H9 (cell line): ENCODE measurements around the gene TMEM213. TPM values are rescaled to one million over a fixed set of nuclear protein-coding genes. Genes with fewer than 3 reads are reported as not detected.

Experiments
- DNase-seq: peaks from one replicate; pipeline ENCODE4 v3.0.0-alpha.2; 2017
- H2AFZ ChIP-seq: one replicate; pipeline ENCODE4 v1.6.1; 2013; ENCODE audit warnings: mild to moderate bottlenecking, low read length, control low read depth, moderate library complexity
- H2AK5ac ChIP-seq: 2 replicates; pipeline ENCODE4 v1.6.1; 2013; ENCODE audit warnings: low read length, control low read depth, mixed read lengths; ENCODE audit not compliant: insufficient read length
- H2BK120ac ChIP-seq: one replicate; pipeline ENCODE4 v1.6.1; 2013; ENCODE audit warnings: low read depth, mild to moderate bottlenecking, low read length, control low read depth, inconsistent platforms; ENCODE audit not compliant: poor library complexity, severe bottlenecking
- H2BK12ac ChIP-seq: 2 replicates; pipeline ENCODE4 v1.6.1; 2013; ENCODE audit warnings: low read length, control low read depth, mixed read lengths, low read depth; ENCODE audit not compliant: insufficient read length
- H2BK15ac ChIP-seq: 2 replicates; pipeline ENCODE4 v1.6.1; 2013; ENCODE audit warnings: low read depth, low read length, control low read depth
- H2BK20ac ChIP-seq: one replicate; pipeline ENCODE4 v1.6.1; 2013; ENCODE audit warnings: low read depth, mild to moderate bottlenecking, low read length, control low read depth, inconsistent platforms; ENCODE audit not compliant: poor library complexity, severe bottlenecking
- H2BK5ac ChIP-seq: 2 replicates; pipeline ENCODE4 v1.6.1; 2013; ENCODE audit warnings: low read length, control low read depth, mixed read lengths; ENCODE audit not compliant: insufficient read length
- H3K14ac ChIP-seq: 2 replicates; pipeline ENCODE4 v1.6.1; 2013; ENCODE audit warnings: low read length, control low read depth; ENCODE audit not compliant: insufficient read depth
- H3K18ac ChIP-seq: 2 replicates; pipeline ENCODE4 v1.6.1; 2013; ENCODE audit warnings: low read depth, mild to moderate bottlenecking, mixed read lengths, low read length, control low read depth; ENCODE audit not compliant: insufficient read length
- H3K23ac ChIP-seq: 2 replicates; pipeline ENCODE4 v1.6.1; 2013; ENCODE audit warnings: low read length, control low read depth, mixed read lengths, low read depth; ENCODE audit not compliant: insufficient read length
- H3K23me2 ChIP-seq: 2 replicates; pipeline ENCODE4 v1.6.1; 2013; ENCODE audit warnings: low read depth, mild to moderate bottlenecking, mixed read lengths, low read length, control low read depth; ENCODE audit not compliant: insufficient read length, poor library complexity, severe bottlenecking
- H3K27ac ChIP-seq: 2 replicates; pipeline ENCODE4 v1.5.1; 2013; ENCODE audit warnings: low read length, control low read depth, mixed read lengths, low read depth; ENCODE audit not compliant: insufficient read length
- H3K27me3 ChIP-seq: 2 replicates; pipeline ENCODE4 v1.6.1; 2013; ENCODE audit warnings: low read length, control low read depth, inconsistent platforms; ENCODE audit not compliant: insufficient read depth
- H3K4ac ChIP-seq: 2 replicates; pipeline ENCODE4 v1.6.1; 2013; ENCODE audit warnings: low read depth, mild to moderate bottlenecking, control low read depth, inconsistent platforms, low read length, moderate library complexity
- H3K4me1 ChIP-seq: 2 replicates; pipeline ENCODE4 v1.6.1; 2013; ENCODE audit warnings: low read length, control low read depth, inconsistent platforms; ENCODE audit not compliant: insufficient read depth
- H3K4me2 ChIP-seq: 2 replicates; pipeline ENCODE4 v1.6.1; 2013; ENCODE audit warnings: low read length, control low read depth, mixed read lengths; ENCODE audit not compliant: insufficient read length, insufficient read depth
- H3K56ac ChIP-seq: 2 replicates; pipeline ENCODE4 v1.6.1; 2013; ENCODE audit warnings: low read depth, mild to moderate bottlenecking, mixed read lengths, low read length, control low read depth; ENCODE audit not compliant: insufficient read length
- H3K79me1 ChIP-seq: 2 replicates; pipeline ENCODE4 v1.6.1; 2013; ENCODE audit warnings: low read depth, mild to moderate bottlenecking, moderate library complexity, low read length, control low read depth, inconsistent platforms; ENCODE audit not compliant: insufficient read depth, poor library complexity, severe bottlenecking
- H3K79me2 ChIP-seq: 2 replicates; pipeline ENCODE4 v1.6.1; 2013; ENCODE audit warnings: low read length, control low read depth, inconsistent platforms; ENCODE audit not compliant: insufficient read depth
- H3K9ac ChIP-seq: 2 replicates; pipeline ENCODE4 v1.6.1; 2013; ENCODE audit warnings: low read length, control low read depth, mixed read lengths; ENCODE audit not compliant: insufficient read length; ENCODE audit errors: extremely low read depth
- H3K9me3 ChIP-seq: one replicate; pipeline ENCODE4 v1.6.1; 2013; ENCODE audit warnings: low read depth, low read length, inconsistent platforms; ENCODE audit not compliant: control insufficient read depth
- H3T11ph ChIP-seq: one replicate; pipeline ENCODE4 v1.6.1; 2013; ENCODE audit warnings: mild to moderate bottlenecking, low read length, control low read depth, inconsistent platforms
- H4K20me1 ChIP-seq: one replicate; pipeline ENCODE4 v1.6.1; 2013; ENCODE audit not compliant: control insufficient read depth, insufficient read length, insufficient read depth
- H4K5ac ChIP-seq: 2 replicates; pipeline ENCODE4 v1.6.1; 2013; ENCODE audit warnings: low read depth, mild to moderate bottlenecking, mixed read lengths, low read length, control low read depth; ENCODE audit not compliant: insufficient read length
- H4K8ac ChIP-seq: replicated peaks from 2 replicates; pipeline ENCODE4 v1.6.1; 2013; ENCODE audit warnings: low read length, control low read depth, mixed read lengths, low read depth; ENCODE audit not compliant: insufficient read length
- H4K91ac ChIP-seq: 2 replicates; pipeline ENCODE4 v1.6.1; 2013; ENCODE audit warnings: low read depth, mild to moderate bottlenecking, moderate library complexity, mixed read lengths, low read length, control low read depth; ENCODE audit not compliant: insufficient read length
- H3K27ac Mint-ChIP-seq, 3 experiments: 2 replicates in 2 of 3; 3 replicates in 1 of 3; pipeline ENCODE4 v1.8.0; 2020 to 2021; ENCODE audit warnings: mixed read lengths in 3 of 3, mild to moderate bottlenecking in 1 of 3, moderate library complexity in 1 of 3
- H3K27me3 Mint-ChIP-seq: 2 replicates; pipeline ENCODE4 v1.8.0; 2021; ENCODE audit warnings: low read depth, mild to moderate bottlenecking, moderate library complexity, mixed read lengths
- H3K36me3 Mint-ChIP-seq, 3 experiments: 2 replicates in 2 of 3; 3 replicates in 1 of 3; pipeline ENCODE4 v1.8.0; 2020 to 2021; ENCODE audit warnings: low read depth in 3 of 3, mixed read lengths in 3 of 3; ENCODE audit not compliant: insufficient read depth in 1 of 3
- H3K4me1 Mint-ChIP-seq, 2 experiments: 2 replicates each; pipeline ENCODE4 v1.8.0; 2020; ENCODE audit warnings: mixed read lengths in 2 of 2
- H3K4me3 Mint-ChIP-seq, 2 experiments: 2 replicates in 1 of 2; 3 replicates in 1 of 2; pipeline ENCODE4 v1.8.0; 2020 to 2021; ENCODE audit warnings: mild to moderate bottlenecking in 2 of 2, mixed read lengths in 2 of 2, moderate library complexity in 1 of 2
- H3K9me3 Mint-ChIP-seq, 2 experiments: 2 replicates in 1 of 2; 3 replicates in 1 of 2; pipeline ENCODE4 v1.8.0; 2020; ENCODE audit warnings: mild to moderate bottlenecking in 2 of 2, mixed read lengths in 2 of 2, moderate library complexity in 1 of 2
- CTCF ChIP-seq: fragments of 200-600 bp; sonication (generic); conservative IDR thresholded peaks from 3 replicates; pipeline ENCODE4 v1.8.0; 2021; ENCODE audit warnings: antibody characterized with exemption, mild to moderate bottlenecking
- WGBS: extraction: QIAGEN DNeasy Blood & Tissue Kit; methylation state at CpG from one replicate; pipeline ENCODE4 v1.1.7; 2013; ENCODE audit warnings: missing lambda C conversion rate, low lambda C conversion rate, mixed read lengths; ENCODE audit not compliant: insufficient read length; ENCODE audit errors: extremely low coverage; 5-methylcytosine and 5-hydroxymethylcytosine counted together
- total RNA-seq: library from RNA; stranded (reverse); gene quantifications from 2 replicates; pipeline ENCODE4 v1.2.1, GENCODE V29; 2021

The TMEM213 gene
- total RNA-seq, 1 experiment from 2014 or later: 0.22 TPM

GRCh38 chr7:138796038-138796615 lies 1.7 kb upstream of the TMEM213 start:
- no peak overlapping the region for H2BK20ac ChIP-seq

More at GRCh38 chr7:138796038-138796615, 1.7 kb upstream of the TMEM213 start:
- no peaks in the 10 kb centered on the region for H3K36me3 Mint-ChIP-seq
- peaks cover 27 to 36% of the 10 kb centered on the region in 2 experiments for H3K4me1 Mint-ChIP-seq
- no peak overlapping the region for H3K4me3 Mint-ChIP-seq
- no peak overlapping the region for H3K27ac ChIP-seq
- H2BK15ac ChIP-seq: no peak overlapping the region
- no peak overlapping the region for H2AFZ ChIP-seq
- H2AK5ac ChIP-seq: no peak overlapping the region
- no peak overlapping the region for H3K18ac ChIP-seq
- no peak overlapping the region for H3K9ac ChIP-seq
- no peak for TF ChIP-seq CTCF
- H3K27ac Mint-ChIP-seq: no peak overlapping the region
- H3K4me2 ChIP-seq: no peak overlapping the region
- no peaks in the 10 kb centered on the region for H3K9me3 Mint-ChIP-seq
- H4K5ac ChIP-seq: no peak overlapping the region
- no peak overlapping the region for H4K8ac ChIP-seq
- no peak overlapping the region for H2BK120ac ChIP-seq
- H4K91ac ChIP-seq: no peak overlapping the region
- H3K79me2 ChIP-seq: no peaks in the 10 kb centered on the region
- H3T11ph ChIP-seq: no peak overlapping the region
- no peaks in the 10 kb centered on the region for H3K79me1 ChIP-seq
- H4K20me1 ChIP-seq: no peaks in the 10 kb centered on the region
- WGBS: no CpG with 5 or more reads among the region's 9 CpGs
- no peaks in the 10 kb centered on the region for H3K27me3 ChIP-seq
- peaks cover 5% of the 10 kb centered on the region for H3K23me2 ChIP-seq
- H3K4me1 ChIP-seq: peaks cover 7% of the 10 kb centered on the region; the same call in 1 of the 2 replicates
- no peak overlapping the region for H3K56ac ChIP-seq
- H3K27me3 Mint-ChIP-seq: peaks cover 14% of the 10 kb centered on the region
- no peaks in the 10 kb centered on the region for H3K9me3 ChIP-seq
- H2BK5ac ChIP-seq: no peak overlapping the region
- no peak for DNase-seq
- H3K14ac ChIP-seq: no peak overlapping the region
- no peak overlapping the region for H3K4ac ChIP-seq
- no peak overlapping the region for H3K23ac ChIP-seq
- no peak overlapping the region for H2BK12ac ChIP-seq
